GM13976 (cell line): Measurements from ENCODE around the gene CHI3L1.

Source experiments
- DNase-seq: peaks from one replicate; pipeline ENCODE4 v3.0.0; 2012; ENCODE audit warnings: low spot score
- in situ Hi-C: fragments of 300-500 bp; cut with MboI; formaldehyde crosslinking; loops from one replicate; pipeline ENCODE4 v1.12.0; 2022; ENCODE audit warnings: low sequenced_read_pairs, mixed read lengths, inconsistent platforms; ENCODE audit not compliant: unreplicated experiment
- TF ChIP-seq, protein P1 (sequence below): IDR thresholded peaks from 2 replicates; pipeline ENCODE4 v1.5.1; 2012; ENCODE audit warnings: borderline replicate concordance, mild to moderate bottlenecking; ENCODE audit not compliant: insufficient read depth; ENCODE audit errors: extremely low read depth, missing control alignments, control extremely low read depth

The CHI3L1 gene

DNA sequence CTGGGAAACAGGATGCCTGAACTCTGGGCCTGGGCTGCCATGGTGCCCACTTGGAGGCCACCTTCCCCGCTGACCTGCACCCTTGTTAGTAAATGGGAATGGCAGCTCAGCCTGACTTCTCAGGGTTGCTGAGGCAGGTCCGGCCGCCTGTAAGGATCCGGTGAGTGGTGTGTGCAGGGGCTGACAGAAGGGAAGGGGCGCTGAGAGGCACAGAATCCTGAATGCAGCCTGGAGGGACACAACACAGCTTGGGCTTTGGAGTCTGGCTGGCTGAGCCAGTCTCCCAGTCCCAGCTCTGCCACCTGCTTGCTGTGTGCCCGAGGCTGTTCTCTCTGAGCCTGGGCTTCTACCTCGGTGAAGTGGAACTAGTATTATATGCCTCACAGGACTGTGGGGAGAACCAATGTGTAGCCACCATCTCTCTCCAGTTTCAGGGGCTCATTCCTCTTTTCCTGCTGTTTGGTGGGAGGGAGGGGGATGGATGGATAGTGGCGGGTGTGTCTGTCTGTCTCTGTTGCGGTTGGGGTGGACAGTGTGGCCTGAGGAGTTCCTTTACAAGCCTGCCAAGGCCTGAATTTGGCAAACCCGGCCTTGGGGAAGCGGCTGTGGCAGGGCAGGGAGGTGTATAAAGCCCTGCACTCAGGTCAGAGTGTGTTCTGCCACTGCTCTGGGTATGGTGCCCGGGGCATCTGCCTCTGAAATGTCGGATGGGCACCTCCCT is 41.0 kb downstream of the CHI3L1 start:
- in situ Hi-C loops, result no loop called here
- no peak for DNase-seq
- TF ChIP-seq, protein P1, sequence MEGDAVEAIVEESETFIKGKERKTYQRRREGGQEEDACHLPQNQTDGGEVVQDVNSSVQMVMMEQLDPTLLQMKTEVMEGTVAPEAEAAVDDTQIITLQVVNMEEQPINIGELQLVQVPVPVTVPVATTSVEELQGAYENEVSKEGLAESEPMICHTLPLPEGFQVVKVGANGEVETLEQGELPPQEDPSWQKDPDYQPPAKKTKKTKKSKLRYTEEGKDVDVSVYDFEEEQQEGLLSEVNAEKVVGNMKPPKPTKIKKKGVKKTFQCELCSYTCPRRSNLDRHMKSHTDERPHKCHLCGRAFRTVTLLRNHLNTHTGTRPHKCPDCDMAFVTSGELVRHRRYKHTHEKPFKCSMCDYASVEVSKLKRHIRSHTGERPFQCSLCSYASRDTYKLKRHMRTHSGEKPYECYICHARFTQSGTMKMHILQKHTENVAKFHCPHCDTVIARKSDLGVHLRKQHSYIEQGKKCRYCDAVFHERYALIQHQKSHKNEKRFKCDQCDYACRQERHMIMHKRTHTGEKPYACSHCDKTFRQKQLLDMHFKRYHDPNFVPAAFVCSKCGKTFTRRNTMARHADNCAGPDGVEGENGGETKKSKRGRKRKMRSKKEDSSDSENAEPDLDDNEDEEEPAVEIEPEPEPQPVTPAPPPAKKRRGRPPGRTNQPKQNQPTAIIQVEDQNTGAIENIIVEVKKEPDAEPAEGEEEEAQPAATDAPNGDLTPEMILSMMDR, result no peak

DNA sequence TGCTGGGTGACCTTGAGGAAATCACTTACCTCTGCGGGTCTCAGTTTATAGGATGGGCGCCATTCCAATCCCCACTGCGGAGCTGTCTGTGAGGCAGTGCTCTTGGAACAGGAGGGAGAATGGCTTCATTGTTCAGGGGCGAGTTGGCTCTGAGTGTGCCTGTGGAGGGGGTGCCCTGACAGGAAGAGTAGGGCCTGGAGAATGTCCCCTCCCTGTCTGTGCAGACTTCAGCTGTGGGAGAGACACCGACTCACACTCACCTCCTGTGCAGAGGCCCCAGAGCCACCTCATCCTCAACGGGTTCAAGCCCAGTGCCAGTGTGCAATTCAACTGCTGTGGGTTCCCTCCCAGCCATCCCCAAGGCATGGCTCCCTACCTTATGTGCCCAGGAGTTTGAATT is 41.8 kb downstream of the CHI3L1 start:
- in situ Hi-C loops, result no loop called here
- TF ChIP-seq, protein P1, result no peak
- DNase-seq, result no peak

DNA sequence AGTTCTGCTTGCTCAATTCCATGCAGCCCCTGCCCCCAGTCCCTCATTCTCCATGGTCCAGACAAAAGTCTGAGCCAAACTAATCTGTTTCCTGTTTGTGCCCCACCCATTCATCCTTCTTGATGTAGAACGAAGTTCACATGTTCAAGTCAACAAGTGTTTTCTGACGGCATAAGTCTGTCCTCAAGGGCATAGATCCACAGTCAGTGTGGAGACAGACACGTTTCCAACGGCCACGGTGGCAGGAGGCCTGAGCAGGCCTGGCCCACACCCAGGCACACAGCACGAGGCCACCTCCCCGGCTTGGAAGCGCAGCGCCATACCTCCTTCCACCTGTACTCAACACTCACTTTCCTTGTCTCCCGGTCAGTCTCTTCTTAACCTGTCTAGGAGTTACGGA is 42.9 kb downstream of the CHI3L1 start:
- in situ Hi-C loops, result no loop called here
- TF ChIP-seq, protein P1, result no peak

DNA sequence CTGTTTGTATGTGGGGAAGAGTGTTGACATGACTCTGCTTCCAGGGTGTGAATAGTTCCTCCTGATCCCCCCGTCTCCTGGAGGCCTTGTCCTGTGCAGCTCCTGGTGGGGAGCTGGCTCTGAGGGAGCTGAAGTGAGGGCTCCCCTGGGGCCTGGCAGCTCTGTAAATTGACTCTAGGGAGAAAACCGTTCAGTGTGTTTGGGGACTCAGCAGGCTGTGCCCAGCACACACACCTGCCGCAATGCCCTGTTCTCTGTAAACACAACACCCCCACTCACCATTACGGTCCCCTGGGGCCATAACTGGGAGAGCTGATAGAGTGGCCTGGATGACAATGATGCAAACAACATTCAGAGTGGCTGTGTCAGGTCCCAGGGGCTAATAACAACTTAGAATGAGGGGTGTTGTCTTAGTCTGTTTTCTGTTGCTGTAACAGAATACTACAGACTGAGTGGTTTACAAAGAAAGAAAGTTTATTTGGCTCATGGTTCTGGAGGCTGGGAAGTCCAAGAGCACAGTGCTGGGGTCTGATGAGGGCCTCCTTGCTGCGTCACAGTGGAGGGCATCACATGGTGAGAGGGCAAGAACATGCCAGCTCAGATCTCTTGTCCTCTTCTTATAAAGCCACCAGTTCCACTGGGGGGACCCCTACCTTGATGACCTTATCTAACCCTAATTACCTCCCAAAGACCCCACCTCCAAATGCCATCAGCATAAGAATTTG is 43.7 kb downstream of the CHI3L1 start:
- TF ChIP-seq, protein P1, result no peak
- DNase-seq, result no peak
- in situ Hi-C loops, result no loop called here

More for the DNA sequence above, 42.9 kb downstream of the CHI3L1 start:
- no peak for DNase-seq

DNA sequence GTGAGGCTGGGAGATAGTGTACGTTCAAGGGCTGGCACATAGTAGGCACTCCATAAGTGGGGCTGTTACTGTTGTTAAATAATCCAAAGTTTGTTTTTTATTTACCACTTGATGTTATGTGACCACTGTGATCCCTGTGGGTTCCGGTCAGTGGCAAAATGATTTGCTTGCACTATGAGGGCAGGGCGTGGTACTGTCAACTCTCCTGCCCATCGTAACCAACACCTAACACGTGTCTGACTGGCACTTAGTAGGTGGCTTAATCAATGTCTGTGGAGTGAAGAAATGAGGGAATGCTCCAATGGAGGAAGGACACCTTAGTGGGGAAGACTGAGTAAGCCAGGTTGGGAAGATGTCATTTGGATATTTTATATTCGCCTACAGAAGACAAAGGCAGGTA is 44.4 kb downstream of the CHI3L1 start:
- in situ Hi-C loops, result no loop called here
- TF ChIP-seq, protein P1, result no peak
- DNase-seq, result no peak

DNA sequence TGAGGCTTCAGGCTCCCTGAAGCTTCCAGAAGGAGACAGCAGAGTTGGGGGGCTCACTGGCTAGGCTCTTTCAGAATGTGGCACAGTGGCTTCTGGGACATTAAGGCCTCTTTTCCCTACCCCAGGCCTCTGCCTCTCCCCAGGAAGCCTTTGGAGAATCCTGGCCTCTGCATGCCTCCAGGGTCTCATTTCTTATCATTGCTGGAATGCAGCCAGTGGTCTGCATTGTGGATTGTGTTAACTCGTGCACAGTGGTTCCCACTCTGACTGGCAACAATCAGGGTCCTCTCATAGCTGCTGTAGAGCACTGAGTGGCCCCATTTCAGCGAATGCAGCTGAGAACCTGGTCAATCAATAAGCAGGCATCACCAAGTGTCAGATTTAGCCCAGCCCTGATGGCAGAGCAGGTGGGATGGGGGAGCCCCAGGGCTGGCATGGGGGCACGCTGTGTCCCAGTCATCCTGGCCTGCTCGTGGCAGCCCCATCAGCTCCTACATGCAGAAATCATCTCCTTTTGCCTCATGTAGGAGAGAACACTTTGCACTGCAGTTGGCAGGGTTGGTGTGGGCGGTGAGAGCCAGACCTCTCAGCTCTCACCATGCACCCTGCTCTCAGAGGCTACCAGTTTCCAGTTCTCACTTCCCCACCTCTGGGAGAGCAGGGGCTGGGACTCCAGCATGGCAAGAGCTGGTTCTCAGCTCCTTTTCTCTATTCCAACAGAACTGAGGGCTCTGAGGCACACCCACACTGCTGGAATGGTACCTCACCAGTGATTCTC is 45.6 kb downstream of the CHI3L1 start:
- TF ChIP-seq, protein P1, result no peak
- in situ Hi-C loops, result no loop called here
- no peak for DNase-seq
